Smooth muscle cell (in vitro differentiated cells): ENCODE results near the gene PDE10A. TPM values are rescaled to one million over a fixed set of nuclear protein-coding genes. Genes with fewer than 3 reads are reported as not detected.

Experiments used
- DNase-seq: peaks from one replicate; lab custom pipeline; 2025; ENCODE audit not compliant: unreplicated experiment; lab: John Stamatoyannopoulos, UW
- H2AFZ ChIP-seq: fragments of 200-600 bp; sonication (generic); 2 replicates; pipeline ENCODE4 v1.6.0; 2016; ENCODE audit warnings: antibody characterized with exemption, low read depth, mild to moderate bottlenecking
- H3F3A ChIP-seq: fragments of 200-600 bp; sonication (generic); 2 replicates; pipeline ENCODE4 v1.6.0; 2017; ENCODE audit warnings: antibody characterized with exemption, low read depth
- H3K27ac ChIP-seq: fragments of 200-600 bp; sonication (generic); 2 replicates; pipeline ENCODE4 v1.5.1; 2016; ENCODE audit warnings: low read depth, mild to moderate bottlenecking
- H3K27me3 ChIP-seq: fragments of 200-600 bp; sonication (generic); 2 replicates; pipeline ENCODE4 v1.6.1; 2016; ENCODE audit warnings: low read depth, mild to moderate bottlenecking
- H3K36me3 ChIP-seq: fragments of 200-600 bp; sonication (generic); 2 replicates; pipeline ENCODE4 v1.5.1; 2016; ENCODE audit warnings: low read depth
- H3K4me1 ChIP-seq: fragments of 200-600 bp; sonication (generic); 2 replicates; pipeline ENCODE4 v1.5.1; 2016; ENCODE audit warnings: low read depth
- H3K4me2 ChIP-seq: fragments of 200-600 bp; sonication (generic); 2 replicates; pipeline ENCODE4 v1.6.0; 2016; ENCODE audit warnings: mild to moderate bottlenecking
- H3K4me3 ChIP-seq: fragments of 200-600 bp; sonication (generic); 2 replicates; pipeline ENCODE4 v1.5.1; 2016; ENCODE audit warnings: mild to moderate bottlenecking
- H3K79me2 ChIP-seq: fragments of 200-600 bp; sonication (generic); 2 replicates; pipeline ENCODE4 v1.6.0; 2016; ENCODE audit warnings: low read depth, mild to moderate bottlenecking
- H3K9ac ChIP-seq: fragments of 200-600 bp; sonication (generic); 2 replicates; pipeline ENCODE4 v1.6.0; 2016; ENCODE audit warnings: low read depth
- H3K9me3 ChIP-seq: fragments of 200-600 bp; sonication (generic); replicated peaks from 2 replicates; pipeline ENCODE4 v1.5.1; 2016; ENCODE audit warnings: low read depth
- H4K20me1 ChIP-seq: fragments of 200-600 bp; sonication (generic); 2 replicates; pipeline ENCODE4 v1.6.0; 2016; ENCODE audit warnings: low read depth
- CTCF ChIP-seq: fragments of 200-600 bp; sonication (generic); IDR thresholded peaks from 2 replicates; pipeline ENCODE4 v1.5.1; 2017; ENCODE audit warnings: borderline replicate concordance, mild to moderate bottlenecking, antibody characterized with exemption; ENCODE audit not compliant: insufficient read depth, poor library complexity, severe bottlenecking
- WGBS: methylation state at CpG from one replicate; pipeline ENCODE4 v1.1.7; 2016; ENCODE audit warnings: low lambda C conversion rate; 5-methylcytosine and 5-hydroxymethylcytosine counted together
- polyA plus RNA-seq: library from polyadenylated mRNA; unstranded; fragments of >200 nt; fragmentation: Nextera tagmentation; extraction: Ambion mirVana; gene quantifications from 2 replicates; pipeline ENCODE4 v1.2.1, GENCODE V29; 2016
- total RNA-seq: library from RNA; depleted of rRNA; stranded (reverse); fragments of >200 nt; gene quantifications from 2 replicates; pipeline ENCODE4 v1.2.3, GENCODE V29; 2014

The PDE10A gene
- total and polyA plus RNA-seq, 2 experiments from 2014 or later = 2.0 to 5.6 TPM

- Histone ChIP-seq H3K27me3 (peaks cover 4% of the 10 kb centered on the region), H3K27ac (no peak overlapping the region), H3K4me1 (peaks cover 3% of the 10 kb centered on the region), H4K20me1 (no peaks in the 10 kb centered on the region), H3K36me3 (no peaks in the 10 kb centered on the region), H3K79me2 (no peaks in the 10 kb centered on the region), H2AFZ (no peak overlapping the region), H3K4me3 (no peak overlapping the region), H3F3A (no peaks in the 10 kb centered on the region), H3K4me2 (no peak overlapping the region), H3K9ac (no peak overlapping the region), H3K9me3 (no peaks in the 10 kb centered on the region)
- 79% methylated on average over 2 of the region's 2 CpGs for WGBS
- no peak for DNase-seq
- no peak for TF ChIP-seq CTCF
Observed at GRCh38 chr6:165441181-165441580, 221.9 kb downstream of the PDE10A start.

GRCh38 chr6:165439928-165440554, 223.0 kb downstream of the PDE10A start:
- peak; percentile 71 for TF ChIP-seq CTCF
- no peaks in the 10 kb centered on the region for H3K79me2 ChIP-seq
- H3K9me3 ChIP-seq = no peaks in the 10 kb centered on the region
- no peak overlapping the region for H3K9ac ChIP-seq
- H3F3A ChIP-seq = no peaks in the 10 kb centered on the region
- no peak overlapping the region for H3K27ac ChIP-seq
- WGBS = 35% methylated on average over 4 of the region's 4 CpGs
- H3K27me3 ChIP-seq = peaks cover 4% of the 10 kb centered on the region
- no peaks in the 10 kb centered on the region for H4K20me1 ChIP-seq
- no peak overlapping the region for H3K4me3 ChIP-seq
- H2AFZ ChIP-seq = no peak overlapping the region
- H3K4me2 ChIP-seq = no peak overlapping the region
- peaks cover 2% of the 10 kb centered on the region for H3K4me1 ChIP-seq
- DNase-seq = no peak
- no peaks in the 10 kb centered on the region for H3K36me3 ChIP-seq

GRCh38 chr6:165426892-165427291, 236.1 kb downstream of the PDE10A start:
- Histone ChIP-seq H3K4me3 (no peak overlapping the region), H3K9me3 (no peaks in the 10 kb centered on the region), H3K4me2 (no peak overlapping the region), H2AFZ (no peak overlapping the region), H3K27ac (no peak overlapping the region), H3K4me1 (no peaks in the 10 kb centered on the region), H3F3A (no peaks in the 10 kb centered on the region), H3K27me3 (no peaks in the 10 kb centered on the region), H3K9ac (no peak overlapping the region), H4K20me1 (no peaks in the 10 kb centered on the region), H3K79me2 (no peaks in the 10 kb centered on the region), H3K36me3 (no peaks in the 10 kb centered on the region)
- WGBS = 89% methylated on average over 2 of the region's 2 CpGs
- TF ChIP-seq CTCF = no peak
- DNase-seq = no peak

- Histone ChIP-seq H3F3A (no peaks in the 10 kb centered on the region), H4K20me1 (no peaks in the 10 kb centered on the region), H3K27me3 (no peaks in the 10 kb centered on the region), H3K36me3 (no peaks in the 10 kb centered on the region), H3K27ac (no peak overlapping the region), H3K4me2 (no peak overlapping the region), H3K9ac (no peak overlapping the region), H3K9me3 (no peaks in the 10 kb centered on the region), H3K4me3 (no peak overlapping the region), H2AFZ (no peak overlapping the region), H3K79me2 (no peaks in the 10 kb centered on the region), H3K4me1 (no peaks in the 10 kb centered on the region)
- no peak for DNase-seq
- TF ChIP-seq CTCF = no peak
- 96% methylated on average over 11 of the region's 11 CpGs for WGBS
Observed at GRCh38 chr6:165422192-165422591, 240.8 kb downstream of the PDE10A start.
